HG03342 (cell line): Measurements from ENCODE around the gene SH3BGR.

Experiments
- ATAC-seq: cut with Tn5 transposase; IDR thresholded peaks from one replicate; pipeline ENCODE4 v1.9.1; 2021; ENCODE audit warnings: mild to moderate bottlenecking, moderate library complexity; ENCODE audit not compliant: unreplicated experiment

SH3BGR gene

GRCh38 chr21:39454949-39455668 is 3.3 kb downstream of the SH3BGR start:
- ATAC-seq: no peak

- ATAC-seq: no peak
Observed at GRCh38 chr21:39456665-39457064, 4.9 kb downstream of the SH3BGR start.

- peak; percentile 84 for ATAC-seq
Observed at GRCh38 chr21:39461419-39461818, 9.6 kb downstream of the SH3BGR start.

- ATAC-seq: no peak
Observed at GRCh38 chr21:39463308-39463707, 11.5 kb downstream of the SH3BGR start.

- ATAC-seq: no peak
Observed at GRCh38 chr21:39466584-39466983, 14.8 kb downstream of the SH3BGR start.

- ATAC-seq: no peak
Observed at GRCh38 chr21:39467746-39468145, 16.0 kb downstream of the SH3BGR start.

- ATAC-seq: no peak
Observed at GRCh38 chr21:39468559-39468958, 16.8 kb downstream of the SH3BGR start.

GRCh38 chr21:39471598-39471997 is 19.8 kb downstream of the SH3BGR start:
- ATAC-seq: no peak

- no peak for ATAC-seq
Observed at GRCh38 chr21:39472786-39473185, 21.0 kb downstream of the SH3BGR start.

- no peak for ATAC-seq
Observed at GRCh38 chr21:39474611-39475010, 22.8 kb downstream of the SH3BGR start.

GRCh38 chr21:39479164-39479813 is 27.5 kb downstream of the SH3BGR start:
- ATAC-seq: no peak

- no peak for ATAC-seq
Observed at GRCh38 chr21:39479814-39480182, 28.0 kb downstream of the SH3BGR start.

GRCh38 chr21:39480271-39480670 is 28.5 kb downstream of the SH3BGR start:
- ATAC-seq: no peak

GRCh38 chr21:39481886-39482285 is 30.1 kb downstream of the SH3BGR start:
- no peak for ATAC-seq

- no peak for ATAC-seq
Observed at GRCh38 chr21:39483917-39484316, 32.1 kb downstream of the SH3BGR start.

- ATAC-seq: no peak
Observed at GRCh38 chr21:39484711-39485276, 33.0 kb downstream of the SH3BGR start.

GRCh38 chr21:39489380-39489924 is 37.7 kb downstream of the SH3BGR start:
- no peak for ATAC-seq

- no peak for ATAC-seq
Observed at GRCh38 chr21:39499156-39499555, 47.4 kb downstream of the SH3BGR start.

GRCh38 chr21:39502631-39503030 is 50.9 kb downstream of the SH3BGR start:
- no peak for ATAC-seq

GRCh38 chr21:39503123-39503762 is 51.5 kb downstream of the SH3BGR start:
- ATAC-seq: no peak

GRCh38 chr21:39504230-39504629 is 52.5 kb downstream of the SH3BGR start:
- no peak for ATAC-seq

GRCh38 chr21:39510240-39510639 is 58.5 kb downstream of the SH3BGR start:
- no peak for ATAC-seq
